ENCODE data around the gene QPCT. TPM values are rescaled to one million over a fixed set of nuclear protein-coding genes. Genes with fewer than 3 reads are reported as not detected.

Gene QPCT
- total and polyA plus RNA-seq, 2 donors from 2014 or later, result 10.4 to 16.6 TPM

- Histone ChIP-seq H3K27ac (ENCODE audit: low read depth in 2 of 2, low read length in 2 of 2) (peak overlapping the region in 1 of 2 donors; percentile 5), H3K4me1 (ENCODE audit: control insufficient read depth in 2 of 3, insufficient read depth in 2 of 3, low read depth in 1 of 3, low read length in 3 of 3) (peaks cover 0 to 6% (median 0%) of the 10 kb centered on the region in 3 donors), H3K27me3 (ENCODE audit: control insufficient read depth, insufficient read depth, low read length) (no peaks in the 10 kb centered on the region), H3K9me3 (ENCODE audit: control insufficient read depth in 2 of 3, insufficient read depth in 1 of 3, low read length in 3 of 3) (no peaks in the 10 kb centered on the region), H3K4me3 (ENCODE audit: low read length in 3 of 3) (peak overlapping the region in 1 of 3 donors; percentile 30), H3K36me3 (ENCODE audit: control insufficient read depth in 2 of 3, insufficient read depth in 3 of 3, low read length in 3 of 3) (no peaks in the 10 kb centered on the region), H3K9ac (ENCODE audit: low read length in 3 of 3) (no peak overlapping the region)
- DNase-seq (no peak), FAIRE-seq (no peak)
- intact Hi-C loops (cut with DNase I), result no loop called here
- no peak for TF ChIP-seq CTCF (IDR thresholded peaks at IDR 0.05; ENCODE audit: borderline replicate concordance, extremely low read depth, insufficient read depth)
These were observed 17.4 kb upstream of the QPCT start for GRCh38 chr2:37326866-37327634.

GRCh38 chr2:37330681-37331080 is 13.7 kb upstream of the QPCT start:
- no peak overlapping the region for H3K4me3 ChIP-seq (ENCODE audit: low read length in 3 of 3)
- no peak for DNase-seq
- H3K9ac ChIP-seq (ENCODE audit: low read length in 3 of 3), result no peak overlapping the region
- H3K36me3 ChIP-seq (ENCODE audit: control insufficient read depth in 2 of 3, insufficient read depth in 3 of 3, low read length in 3 of 3), result no peaks in the 10 kb centered on the region
- no peaks in the 10 kb centered on the region for H3K27me3 ChIP-seq (ENCODE audit: control insufficient read depth, insufficient read depth, low read length)
- TF ChIP-seq CTCF (IDR thresholded peaks at IDR 0.05; ENCODE audit: borderline replicate concordance, extremely low read depth, insufficient read depth), result no peak
- H3K4me1 ChIP-seq (ENCODE audit: control insufficient read depth in 2 of 3, insufficient read depth in 2 of 3, low read depth in 1 of 3, low read length in 3 of 3), result peaks cover 0 to 6% (median 0%) of the 10 kb centered on the region in 3 donors
- H3K9me3 ChIP-seq (ENCODE audit: control insufficient read depth in 2 of 3, insufficient read depth in 1 of 3, low read length in 3 of 3), result no peaks in the 10 kb centered on the region
- FAIRE-seq, result no peak
- intact Hi-C loops (cut with DNase I), result no loop called here
- no peak overlapping the region for H3K27ac ChIP-seq (ENCODE audit: low read depth in 2 of 2, low read length in 2 of 2)

- no peak for FAIRE-seq
- intact Hi-C loops (cut with DNase I), result no loop called here
- TF ChIP-seq CTCF (IDR thresholded peaks at IDR 0.05; ENCODE audit: borderline replicate concordance, extremely low read depth, insufficient read depth), result no peak
These were observed 11.9 kb upstream of the QPCT start for GRCh38 chr2:37332560-37332959.

More at GRCh38 chr2:37332560-37332959, 11.9 kb upstream of the QPCT start:
- no peak overlapping the region for H3K4me3 ChIP-seq (ENCODE audit: low read length in 3 of 3)
- no peak overlapping the region for H3K9ac ChIP-seq (ENCODE audit: low read length in 3 of 3)
- no peak for DNase-seq
- no peaks in the 10 kb centered on the region for H3K36me3 ChIP-seq (ENCODE audit: control insufficient read depth in 2 of 3, insufficient read depth in 3 of 3, low read length in 3 of 3)
- no peaks in the 10 kb centered on the region for H3K4me1 ChIP-seq (ENCODE audit: control insufficient read depth in 2 of 3, insufficient read depth in 2 of 3, low read depth in 1 of 3, low read length in 3 of 3)
- H3K27me3 ChIP-seq (ENCODE audit: control insufficient read depth, insufficient read depth, low read length), result no peaks in the 10 kb centered on the region
- no peaks in the 10 kb centered on the region for H3K9me3 ChIP-seq (ENCODE audit: control insufficient read depth in 2 of 3, insufficient read depth in 1 of 3, low read length in 3 of 3)
- no peak overlapping the region for H3K27ac ChIP-seq (ENCODE audit: low read depth in 2 of 2, low read length in 2 of 2)
